Nephron (organoid): Measurements from ENCODE around the gene PAX7.
"Not testable (repeated sequence)": the region's sequence is repeated elsewhere in the genome, so short reads cannot be mapped to it uniquely, and the experiment has no call there.

Source experiments
- H3K27ac Mint-ChIP-seq, 3 experiments: 2 replicates each; pipeline ENCODE4 v1.8.0; 2020; ENCODE audit warnings: mixed read lengths in 3 of 3, mild to moderate bottlenecking in 2 of 3, moderate library complexity in 1 of 3
- H3K27me3 Mint-ChIP-seq: 2 replicates; pipeline ENCODE4 v1.8.0; 2021; ENCODE audit warnings: low read depth, mild to moderate bottlenecking, moderate library complexity, mixed read lengths
- H3K36me3 Mint-ChIP-seq: 2 replicates; pipeline ENCODE4 v1.8.0; 2020; ENCODE audit warnings: low read depth, mixed read lengths
- H3K4me1 Mint-ChIP-seq: 2 replicates; pipeline ENCODE4 v1.8.0; 2020; ENCODE audit warnings: mixed read lengths
- H3K4me3 Mint-ChIP-seq, 3 experiments: 2 replicates each; pipeline ENCODE4 v1.8.0; 2020; ENCODE audit warnings: mild to moderate bottlenecking in 3 of 3, mixed read lengths in 3 of 3, moderate library complexity in 2 of 3
- H3K9me3 Mint-ChIP-seq: 2 replicates; pipeline ENCODE4 v1.8.0; 2020; ENCODE audit warnings: mixed read lengths
- CTCF ChIP-seq, 3 experiments: fragments of 200-600 bp; sonication (generic); IDR thresholded peaks; one replicate each; pipeline ENCODE4 v1.5.0; 2021; ENCODE audit warnings: antibody characterized with exemption in 3 of 3; ENCODE audit not compliant: unreplicated experiment in 3 of 3

The PAX7 gene

GRCh38 chr1:18739408-18739807, 108.8 kb downstream of the PAX7 start:
- Mint-ChIP-seq H3K27ac (no peak overlapping the region), H3K27me3 (peaks cover 42% of the 10 kb centered on the region), H3K9me3 (no peaks in the 10 kb centered on the region), H3K4me1 (peaks cover 7% of the 10 kb centered on the region), H3K36me3 (no peaks in the 10 kb centered on the region), H3K4me3 (no peak overlapping the region)
- TF ChIP-seq CTCF (IDR thresholded peaks at IDR 0.05; ENCODE audit: unreplicated experiment in 3 of 3) = no peak

GRCh38 chr1:18739897-18740296, 109.3 kb downstream of the PAX7 start:
- Mint-ChIP-seq H3K27me3 (peaks cover 40% of the 10 kb centered on the region), H3K27ac (no peak overlapping the region), H3K4me3 (no peak overlapping the region), H3K36me3 (no peaks in the 10 kb centered on the region), H3K9me3 (no peaks in the 10 kb centered on the region), H3K4me1 (peaks cover 2% of the 10 kb centered on the region)
- no peak for TF ChIP-seq CTCF (IDR thresholded peaks at IDR 0.05; ENCODE audit: unreplicated experiment in 3 of 3)

- TF ChIP-seq CTCF (IDR thresholded peaks at IDR 0.05; ENCODE audit: unreplicated experiment in 3 of 3) = no peak
- no peaks in the 10 kb centered on the region for H3K36me3 Mint-ChIP-seq
- no peak overlapping the region for H3K4me3 Mint-ChIP-seq
- no peaks in the 10 kb centered on the region for H3K4me1 Mint-ChIP-seq
- peaks cover 37% of the 10 kb centered on the region for H3K27me3 Mint-ChIP-seq
- no peaks in the 10 kb centered on the region for H3K9me3 Mint-ChIP-seq
- H3K27ac Mint-ChIP-seq = no peak overlapping the region
Observed at GRCh38 chr1:18740617-18741016, 110.0 kb downstream of the PAX7 start.

GRCh38 chr1:18743233-18743632, 112.6 kb downstream of the PAX7 start:
- Mint-ChIP-seq H3K4me3 (no peak overlapping the region), H3K27me3 (peaks cover 40% of the 10 kb centered on the region), H3K36me3 (no peaks in the 10 kb centered on the region), H3K4me1 (peaks cover 10% of the 10 kb centered on the region), H3K27ac (no peak overlapping the region), H3K9me3 (no peaks in the 10 kb centered on the region)
- TF ChIP-seq CTCF (IDR thresholded peaks at IDR 0.05; ENCODE audit: unreplicated experiment in 3 of 3) = no peak

- H3K4me3 Mint-ChIP-seq, H3K27ac Mint-ChIP-seq, H3K9me3 Mint-ChIP-seq, H3K36me3 Mint-ChIP-seq: not testable (repeated sequence)
- Mint-ChIP-seq H3K4me1 (peaks cover 15% of the 10 kb centered on the region), H3K27me3 (peaks cover 44% of the 10 kb centered on the region)
Observed at GRCh38 chr1:18744381-18744780, 113.7 kb downstream of the PAX7 start.

- no peaks in the 10 kb centered on the region for H3K36me3 Mint-ChIP-seq
- no peak for TF ChIP-seq CTCF (IDR thresholded peaks at IDR 0.05; ENCODE audit: unreplicated experiment in 3 of 3)
- H3K4me3 Mint-ChIP-seq = no peak overlapping the region
- H3K9me3 Mint-ChIP-seq = peaks cover 6% of the 10 kb centered on the region
- peaks cover 39% of the 10 kb centered on the region for H3K27me3 Mint-ChIP-seq
- H3K27ac Mint-ChIP-seq = peak overlapping the region in 1 of 3 experiments; percentile 25
- peaks cover 15% of the 10 kb centered on the region for H3K4me1 Mint-ChIP-seq
Observed at GRCh38 chr1:18746981-18747380, 116.3 kb downstream of the PAX7 start.
